GM13977 (cell line): Measurements from ENCODE around the gene CACNA2D3.

Source experiments
- DNase-seq: peaks from one replicate; pipeline ENCODE4 v3.0.0; 2012; ENCODE audit warnings: low spot score
- in situ Hi-C: fragments of 300-500 bp; cut with MboI; formaldehyde crosslinking; loops from one replicate; pipeline ENCODE4 v1.12.0; 2022; ENCODE audit warnings: low sequenced_read_pairs, low pct_unique_long_range_greater_than_20kb, mixed read lengths, inconsistent platforms; ENCODE audit not compliant: unreplicated experiment
- TF ChIP-seq, protein P1 (sequence below): IDR thresholded peaks from 2 replicates; pipeline ENCODE4 v1.5.1; 2012; ENCODE audit warnings: mild to moderate bottlenecking, control low read depth; ENCODE audit not compliant: insufficient read depth; ENCODE audit errors: extremely low read depth, missing control alignments

Gene CACNA2D3

GRCh38 chr3:54663501-54664011 lies 541.2 kb downstream of the CACNA2D3 start:
- in situ Hi-C loops, result no loop called here
- TF ChIP-seq, protein P1, sequence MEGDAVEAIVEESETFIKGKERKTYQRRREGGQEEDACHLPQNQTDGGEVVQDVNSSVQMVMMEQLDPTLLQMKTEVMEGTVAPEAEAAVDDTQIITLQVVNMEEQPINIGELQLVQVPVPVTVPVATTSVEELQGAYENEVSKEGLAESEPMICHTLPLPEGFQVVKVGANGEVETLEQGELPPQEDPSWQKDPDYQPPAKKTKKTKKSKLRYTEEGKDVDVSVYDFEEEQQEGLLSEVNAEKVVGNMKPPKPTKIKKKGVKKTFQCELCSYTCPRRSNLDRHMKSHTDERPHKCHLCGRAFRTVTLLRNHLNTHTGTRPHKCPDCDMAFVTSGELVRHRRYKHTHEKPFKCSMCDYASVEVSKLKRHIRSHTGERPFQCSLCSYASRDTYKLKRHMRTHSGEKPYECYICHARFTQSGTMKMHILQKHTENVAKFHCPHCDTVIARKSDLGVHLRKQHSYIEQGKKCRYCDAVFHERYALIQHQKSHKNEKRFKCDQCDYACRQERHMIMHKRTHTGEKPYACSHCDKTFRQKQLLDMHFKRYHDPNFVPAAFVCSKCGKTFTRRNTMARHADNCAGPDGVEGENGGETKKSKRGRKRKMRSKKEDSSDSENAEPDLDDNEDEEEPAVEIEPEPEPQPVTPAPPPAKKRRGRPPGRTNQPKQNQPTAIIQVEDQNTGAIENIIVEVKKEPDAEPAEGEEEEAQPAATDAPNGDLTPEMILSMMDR, result no peak

GRCh38 chr3:54665016-54665600 lies 542.8 kb downstream of the CACNA2D3 start:
- TF ChIP-seq, protein P1, result no peak
- no peak for DNase-seq
- in situ Hi-C loops, result no loop called here

More at GRCh38 chr3:54663501-54664011, 541.2 kb downstream of the CACNA2D3 start:
- no peak for DNase-seq

GRCh38 chr3:54668236-54668635 lies 545.9 kb downstream of the CACNA2D3 start:
- DNase-seq, result no peak
- in situ Hi-C loops, result no loop called here
- TF ChIP-seq, protein P1, result no peak

- in situ Hi-C loops, result no loop called here
- TF ChIP-seq, protein P1, result no peak
- DNase-seq, result no peak
These were observed 548.0 kb downstream of the CACNA2D3 start for GRCh38 chr3:54670201-54671000.

DNA sequence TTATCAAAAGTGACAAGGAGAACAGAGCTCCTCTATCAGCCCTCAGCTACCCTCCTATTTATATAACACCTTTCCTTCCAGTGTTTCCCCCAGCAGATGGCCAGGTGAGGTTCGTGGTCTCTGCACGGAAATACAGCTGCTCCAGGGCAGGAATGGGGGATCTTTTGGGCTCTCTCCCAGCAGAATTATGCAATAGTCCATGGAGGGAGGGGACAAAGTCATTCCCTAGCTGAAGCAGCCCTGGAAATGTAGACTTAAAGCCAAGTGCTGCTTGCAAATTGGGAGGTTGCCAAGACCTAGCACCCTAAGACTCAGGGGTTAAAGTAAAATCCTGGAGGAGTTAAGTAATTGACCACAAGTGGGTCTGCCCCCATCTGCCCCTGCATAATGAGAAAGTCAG lies 549.2 kb downstream of the CACNA2D3 start:
- TF ChIP-seq, protein P1, result no peak
- in situ Hi-C loops, result no loop called here
- DNase-seq, result no peak

GRCh38 chr3:54676087-54676486 lies 553.7 kb downstream of the CACNA2D3 start:
- TF ChIP-seq, protein P1, result no peak
- in situ Hi-C loops, result no loop called here
- DNase-seq, result no peak
